Lower leg skin (tissue), 4 donors: ENCODE measurements around the gene TAAR1. TPM values are rescaled to one million over a fixed set of nuclear protein-coding genes. Genes with fewer than 3 reads are reported as not detected.

Experiments
- DNase-seq, 2 donors: peaks; one replicate each; pipeline ENCODE4 v3.0.0-alpha.2; 2019; ENCODE audit warnings: low spot score in 2 of 2
- H3K4me3 ChIP-seq: fragments of 200-600 bp; sonication (generic); 2 replicates; pipeline ENCODE4 v1.5.1; 2017; ENCODE audit warnings: mild to moderate bottlenecking, low read depth; ENCODE audit not compliant: poor library complexity, severe bottlenecking
- POLR2A ChIP-seq, 2 donors: fragments of 450-650 bp; IDR thresholded peaks; one replicate each; pipeline ENCODE4 v1.6.1; 2016 to 2017; ENCODE audit warnings: antibody characterized with exemption in 2 of 2, mild to moderate bottlenecking in 1 of 2, moderate library complexity in 1 of 2
- WGBS, 2 donors: methylation state at CpG; one replicate each; pipeline ENCODE4 v1.1.5; 2018; 5-methylcytosine and 5-hydroxymethylcytosine counted together
- intact Hi-C: fragments of 100-400 bp; cut with DNase I; formaldehyde crosslinking; loops from one replicate; pipeline ENCODE4 v1.15.0; 2023; ENCODE audit warnings: low total_unique reads
- total RNA-seq, 4 donors: library from RNA; depleted of rRNA; stranded (reverse); fragments of >200 nt; gene quantifications; one replicate each; pipeline ENCODE4 v1.1.0, GENCODE V29; 2016
- TF ChIP-seq, protein P1 (sequence below), 3 donors: fragments of 450-650 bp; IDR thresholded peaks; one replicate each; pipeline ENCODE4 v1.5.1; 2016; ENCODE audit warnings: antibody characterized with exemption in 3 of 3, mild to moderate bottlenecking in 3 of 3, moderate library complexity in 2 of 3

The TAAR1 gene
- total RNA-seq, 4 donors from 2014 or later = not detected

DNA sequence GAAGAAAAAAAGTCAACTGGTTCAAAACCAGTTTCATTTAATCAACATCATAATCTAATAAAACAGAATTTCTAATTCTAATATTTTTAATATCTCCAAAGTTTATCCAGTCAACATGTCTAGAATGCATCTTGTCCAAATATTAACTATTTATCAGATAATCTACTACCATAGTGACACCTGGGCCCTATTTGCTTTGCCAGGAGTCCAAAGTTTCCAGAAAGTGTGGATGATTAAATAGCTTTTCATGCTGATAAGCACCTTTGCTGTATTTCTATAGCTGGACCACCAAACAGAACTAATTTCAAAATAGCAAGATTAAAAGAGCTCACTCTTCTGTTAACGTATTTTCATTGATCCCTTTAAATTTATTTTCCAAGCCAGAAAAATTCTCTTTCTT is 12.3 kb upstream of the TAAR1 start:
- TF ChIP-seq, protein P1, sequence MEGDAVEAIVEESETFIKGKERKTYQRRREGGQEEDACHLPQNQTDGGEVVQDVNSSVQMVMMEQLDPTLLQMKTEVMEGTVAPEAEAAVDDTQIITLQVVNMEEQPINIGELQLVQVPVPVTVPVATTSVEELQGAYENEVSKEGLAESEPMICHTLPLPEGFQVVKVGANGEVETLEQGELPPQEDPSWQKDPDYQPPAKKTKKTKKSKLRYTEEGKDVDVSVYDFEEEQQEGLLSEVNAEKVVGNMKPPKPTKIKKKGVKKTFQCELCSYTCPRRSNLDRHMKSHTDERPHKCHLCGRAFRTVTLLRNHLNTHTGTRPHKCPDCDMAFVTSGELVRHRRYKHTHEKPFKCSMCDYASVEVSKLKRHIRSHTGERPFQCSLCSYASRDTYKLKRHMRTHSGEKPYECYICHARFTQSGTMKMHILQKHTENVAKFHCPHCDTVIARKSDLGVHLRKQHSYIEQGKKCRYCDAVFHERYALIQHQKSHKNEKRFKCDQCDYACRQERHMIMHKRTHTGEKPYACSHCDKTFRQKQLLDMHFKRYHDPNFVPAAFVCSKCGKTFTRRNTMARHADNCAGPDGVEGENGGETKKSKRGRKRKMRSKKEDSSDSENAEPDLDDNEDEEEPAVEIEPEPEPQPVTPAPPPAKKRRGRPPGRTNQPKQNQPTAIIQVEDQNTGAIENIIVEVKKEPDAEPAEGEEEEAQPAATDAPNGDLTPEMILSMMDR (IDR thresholded peaks at IDR 0.05) = no peak
- no peak for TF ChIP-seq POLR2A (IDR thresholded peaks at IDR 0.05)
- no peak for DNase-seq
- WGBS, 2 donors = 86 to 94% methylated on average over 1 of the region's 1 CpG
- intact Hi-C loops = no loop called here
- no peak overlapping the region for H3K4me3 ChIP-seq

DNA sequence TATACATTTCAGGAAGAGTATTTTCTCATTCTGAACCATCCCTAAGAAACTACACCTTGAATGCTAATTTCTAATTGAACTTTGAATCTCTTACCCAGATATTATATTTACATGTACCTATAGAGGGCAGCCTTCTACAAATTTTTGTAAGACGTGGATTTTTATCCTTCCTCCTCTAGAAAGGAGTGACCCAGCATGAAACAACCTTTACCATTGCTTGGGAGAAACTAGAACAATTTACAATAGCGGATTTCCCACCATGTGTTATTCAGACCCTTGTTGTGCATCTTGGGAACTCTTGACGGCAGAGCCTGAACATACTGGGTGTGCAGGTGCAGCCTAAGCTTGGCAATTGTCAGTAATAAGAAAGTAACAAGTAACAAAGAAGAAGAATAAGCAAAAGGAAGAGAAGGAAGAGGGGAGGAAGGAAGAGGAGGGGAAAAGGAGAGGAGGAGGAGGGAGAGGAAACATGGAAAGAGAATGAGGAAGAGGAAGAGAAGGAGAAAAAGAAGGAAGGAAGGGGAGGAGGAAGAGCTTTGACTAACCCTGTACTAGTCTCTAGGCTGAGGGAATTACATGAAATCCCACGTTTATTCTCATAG is 10.8 kb upstream of the TAAR1 start:
- intact Hi-C loops = no loop called here

GRCh38 chr6:132666118-132666517 is 7.1 kb upstream of the TAAR1 start:
- no peak overlapping the region for H3K4me3 ChIP-seq
- no peak for DNase-seq
- TF ChIP-seq, protein P1 (IDR thresholded peaks at IDR 0.05) = no peak
- no peak for TF ChIP-seq POLR2A (IDR thresholded peaks at IDR 0.05)
- intact Hi-C loops = no loop called here
- 56 to 73% methylated on average over 4 of the region's 4 CpGs for WGBS, 2 donors

More for the DNA sequence above, 10.8 kb upstream of the TAAR1 start:
- TF ChIP-seq, protein P1 (IDR thresholded peaks at IDR 0.05) = peak in 1 of 3 donors; percentile 14
- no peak for TF ChIP-seq POLR2A (IDR thresholded peaks at IDR 0.05)
- H3K4me3 ChIP-seq = no peak overlapping the region
- 4 to 9% methylated on average over 4 of the region's 4 CpGs for WGBS, 2 donors
- no peak for DNase-seq

- 95 to 96% methylated on average over 1 of the region's 1 CpG for WGBS, 2 donors
- TF ChIP-seq, protein P1 (IDR thresholded peaks at IDR 0.05) = no peak
- TF ChIP-seq POLR2A (IDR thresholded peaks at IDR 0.05) = no peak
- no peak for DNase-seq
- intact Hi-C loops = no loop called here
- no peak overlapping the region for H3K4me3 ChIP-seq
Observed at GRCh38 chr6:132664309-132665034, 5.5 kb upstream of the TAAR1 start.

DNA sequence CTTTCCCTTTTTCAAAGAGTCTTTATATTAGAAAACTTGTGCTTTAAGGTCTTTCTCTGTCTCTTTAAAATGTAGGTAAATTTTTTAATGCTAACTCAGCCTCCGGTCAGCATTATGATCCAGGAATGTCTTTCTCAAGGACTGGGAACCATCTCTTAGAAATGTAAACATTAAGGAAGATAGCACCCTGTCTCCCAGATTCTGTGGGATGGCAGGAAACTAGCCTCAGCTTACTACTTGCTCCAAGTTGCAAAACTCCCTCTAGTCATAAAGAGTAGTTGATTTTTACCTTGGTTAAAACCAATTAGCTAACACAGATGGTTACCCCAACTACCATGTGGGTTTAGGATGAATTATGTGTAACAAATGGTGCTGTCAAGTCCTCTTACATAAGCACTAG is 4.7 kb upstream of the TAAR1 start:
- no peak for DNase-seq
- 74 to 90% methylated on average over 1 of the region's 1 CpG for WGBS, 2 donors
- no peak for TF ChIP-seq POLR2A (IDR thresholded peaks at IDR 0.05)
- TF ChIP-seq, protein P1 (IDR thresholded peaks at IDR 0.05) = no peak
- intact Hi-C loops = no loop called here
- H3K4me3 ChIP-seq = no peak overlapping the region
